K562 (cell line): ENCODE data around the gene FKBP8. TPM values are rescaled to one million over a fixed set of nuclear protein-coding genes. Genes with fewer than 3 reads are reported as not detected.

Experiments used
- ESRRA ChIP-seq: fragments of 450-650 bp; IDR thresholded peaks from 2 replicates; pipeline ENCODE4 v1.6.1; 2014; ENCODE audit warnings: low read depth, mild to moderate bottlenecking, moderate library complexity, borderline replicate concordance
- HDAC8 ChIP-seq: fragments of 450-650 bp; IDR thresholded peaks from 2 replicates; pipeline ENCODE4 v1.6.1; 2016; ENCODE audit warnings: mild to moderate bottlenecking, missing genetic modification characterization, moderate library complexity, missing compliant biosample characterization
- NR2C2 ChIP-seq, 2 experiments: fragments of 200-800 bp in 1 of 2; sonication (Bioruptor generic) in 1 of 2; sonication (generic) in 1 of 2; formaldehyde crosslinking in 1 of 2; IDR thresholded peaks; 2 replicates each; pipeline versions ENCODE4 v1.6.1 to v1.8.0; 2016 to 2022; ENCODE audit warnings: mild to moderate bottlenecking in 1 of 2, missing compliant biosample characterization in 1 of 2, missing genetic modification characterization in 1 of 2, missing genetic modification reagents in 1 of 2
- polyA plus RNA-seq, 8 experiments: library from polyadenylated mRNA; depleted of rRNA in 4 of 8; stranded (reverse) in 5 of 8; unstranded in 3 of 8; fragments of >200 nt; fragmentation: Nextera tagmentation in 2 of 8; fragmentation: Illumina TruSeq in 1 of 8; extraction: Ambion mirVana in 2 of 8; extraction: Trizol in 1 of 8; gene quantifications; 2 replicates each; pipeline versions ENCODE4 v1.2.1 to v1.2.3, GENCODE V29; 2011 to 2014; ENCODE audit warnings: inconsistent platforms in 1 of 8, missing spikeins in 1 of 8
- total RNA-seq, 7 experiments: library from RNA; depleted of rRNA in 6 of 7; stranded (reverse); fragments of >200 nt in 6 of 7; fragmentation: Illumina TruSeq in 2 of 7; extraction: Trizol in 2 of 7; gene quantifications; 2 replicates each; pipeline versions ENCODE4 v1.2.1 to v1.2.3, GENCODE V29; 2011 to 2021; ENCODE audit warnings: low replicate concordance in 1 of 7
- TF ChIP-seq, protein P1 (sequence below): fragments of 450-650 bp; IDR thresholded peaks from 2 replicates; pipeline ENCODE4 v1.6.1; 2017; ENCODE audit warnings: antibody characterized with exemption, mild to moderate bottlenecking
- TF ChIP-seq, protein P2 (sequence below): sonication (generic); formaldehyde crosslinking; IDR thresholded peaks from 2 replicates; pipeline ENCODE4 v1.8.0; 2022; ENCODE audit warnings: missing genetic modification reagents, mild to moderate bottlenecking, borderline replicate concordance
- TF ChIP-seq, protein P3 (sequence below): fragments of 450-650 bp; formaldehyde crosslinking; IDR thresholded peaks from 2 replicates; pipeline ENCODE4 v1.4.0; 2022; ENCODE audit warnings: missing genetic modification characterization
- TF ChIP-seq, protein P4 (sequence below): fragments of 250-450 bp; sonication (Bioruptor Pico); IDR thresholded peaks from 2 replicates; pipeline ENCODE4 v1.4.0; 2020; ENCODE audit warnings: mild to moderate bottlenecking
- TF ChIP-seq, protein P5 (sequence below): sonication (generic); formaldehyde crosslinking; IDR thresholded peaks from 2 replicates; pipeline ENCODE4 v1.8.0; 2022; ENCODE audit warnings: mild to moderate bottlenecking, low read depth, missing genetic modification reagents
- TF ChIP-seq, protein P6 (sequence below), 2 experiments: IDR thresholded peaks in 1 of 2; conservative IDR thresholded peaks in 1 of 2; 2 replicates each; pipeline ENCODE4 v1.6.1; 2016; ENCODE audit warnings: low read depth in 2 of 2, mild to moderate bottlenecking in 1 of 2, missing compliant biosample characterization in 1 of 2, missing genetic modification characterization in 1 of 2, moderate library complexity in 1 of 2

FKBP8 gene
- total and polyA plus RNA-seq, 9 of the 15 experiments (the other 6 are each of a cell fraction or from before 2014, with no cell fraction given) = 0.46 to 236 (median 104) TPM

DNA sequence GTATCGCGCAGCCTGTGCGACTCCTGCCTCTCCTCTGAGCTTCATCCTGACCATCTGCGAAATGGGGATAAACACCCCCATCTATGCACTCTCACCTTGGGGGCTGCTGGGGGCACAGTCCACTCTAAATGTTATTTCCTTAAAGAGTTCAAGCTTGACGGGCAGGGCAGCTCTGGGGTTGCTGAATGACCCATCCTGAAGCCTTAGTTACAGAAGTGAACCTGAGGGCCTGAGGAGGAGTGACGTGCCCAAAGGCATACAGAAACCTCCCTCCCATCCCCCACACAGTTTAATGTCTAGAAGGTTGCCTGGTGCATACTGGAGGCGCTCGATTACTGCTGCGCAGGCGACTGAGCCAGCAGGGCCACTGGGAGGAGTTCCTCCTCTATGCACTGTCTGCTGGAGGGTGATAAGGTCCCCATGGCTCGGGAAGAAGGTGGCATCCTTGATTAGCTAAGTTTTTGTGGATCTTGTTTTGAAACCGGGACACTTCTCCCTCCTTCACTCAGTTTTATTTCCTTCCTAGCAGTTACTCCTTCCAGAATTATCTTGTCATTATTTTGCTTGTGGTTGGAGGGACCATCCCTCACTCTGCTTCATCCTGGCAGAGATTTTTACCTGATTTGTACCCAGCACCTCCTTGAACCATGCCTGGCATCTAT is 572 bp upstream of the FKBP8 start (continued):
- TF ChIP-seq, protein P1, sequence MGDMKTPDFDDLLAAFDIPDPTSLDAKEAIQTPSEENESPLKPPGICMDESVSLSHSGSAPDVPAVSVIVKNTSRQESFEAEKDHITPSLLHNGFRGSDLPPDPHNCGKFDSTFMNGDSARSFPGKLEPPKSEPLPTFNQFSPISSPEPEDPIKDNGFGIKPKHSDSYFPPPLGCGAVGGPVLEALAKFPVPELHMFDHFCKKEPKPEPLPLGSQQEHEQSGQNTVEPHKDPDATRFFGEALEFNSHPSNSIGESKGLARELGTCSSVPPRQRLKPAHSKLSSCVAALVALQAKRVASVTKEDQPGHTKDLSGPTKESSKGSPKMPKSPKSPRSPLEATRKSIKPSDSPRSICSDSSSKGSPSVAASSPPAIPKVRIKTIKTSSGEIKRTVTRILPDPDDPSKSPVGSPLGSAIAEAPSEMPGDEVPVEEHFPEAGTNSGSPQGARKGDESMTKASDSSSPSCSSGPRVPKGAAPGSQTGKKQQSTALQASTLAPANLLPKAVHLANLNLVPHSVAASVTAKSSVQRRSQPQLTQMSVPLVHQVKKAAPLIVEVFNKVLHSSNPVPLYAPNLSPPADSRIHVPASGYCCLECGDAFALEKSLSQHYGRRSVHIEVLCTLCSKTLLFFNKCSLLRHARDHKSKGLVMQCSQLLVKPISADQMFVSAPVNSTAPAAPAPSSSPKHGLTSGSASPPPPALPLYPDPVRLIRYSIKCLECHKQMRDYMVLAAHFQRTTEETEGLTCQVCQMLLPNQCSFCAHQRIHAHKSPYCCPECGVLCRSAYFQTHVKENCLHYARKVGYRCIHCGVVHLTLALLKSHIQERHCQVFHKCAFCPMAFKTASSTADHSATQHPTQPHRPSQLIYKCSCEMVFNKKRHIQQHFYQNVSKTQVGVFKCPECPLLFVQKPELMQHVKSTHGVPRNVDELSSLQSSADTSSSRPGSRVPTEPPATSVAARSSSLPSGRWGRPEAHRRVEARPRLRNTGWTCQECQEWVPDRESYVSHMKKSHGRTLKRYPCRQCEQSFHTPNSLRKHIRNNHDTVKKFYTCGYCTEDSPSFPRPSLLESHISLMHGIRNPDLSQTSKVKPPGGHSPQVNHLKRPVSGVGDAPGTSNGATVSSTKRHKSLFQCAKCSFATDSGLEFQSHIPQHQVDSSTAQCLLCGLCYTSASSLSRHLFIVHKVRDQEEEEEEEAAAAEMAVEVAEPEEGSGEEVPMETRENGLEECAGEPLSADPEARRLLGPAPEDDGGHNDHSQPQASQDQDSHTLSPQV = 0 out of 2 replicates have a peak, but pooled peaks have one; percentile 42
- TF ChIP-seq, protein P2, sequence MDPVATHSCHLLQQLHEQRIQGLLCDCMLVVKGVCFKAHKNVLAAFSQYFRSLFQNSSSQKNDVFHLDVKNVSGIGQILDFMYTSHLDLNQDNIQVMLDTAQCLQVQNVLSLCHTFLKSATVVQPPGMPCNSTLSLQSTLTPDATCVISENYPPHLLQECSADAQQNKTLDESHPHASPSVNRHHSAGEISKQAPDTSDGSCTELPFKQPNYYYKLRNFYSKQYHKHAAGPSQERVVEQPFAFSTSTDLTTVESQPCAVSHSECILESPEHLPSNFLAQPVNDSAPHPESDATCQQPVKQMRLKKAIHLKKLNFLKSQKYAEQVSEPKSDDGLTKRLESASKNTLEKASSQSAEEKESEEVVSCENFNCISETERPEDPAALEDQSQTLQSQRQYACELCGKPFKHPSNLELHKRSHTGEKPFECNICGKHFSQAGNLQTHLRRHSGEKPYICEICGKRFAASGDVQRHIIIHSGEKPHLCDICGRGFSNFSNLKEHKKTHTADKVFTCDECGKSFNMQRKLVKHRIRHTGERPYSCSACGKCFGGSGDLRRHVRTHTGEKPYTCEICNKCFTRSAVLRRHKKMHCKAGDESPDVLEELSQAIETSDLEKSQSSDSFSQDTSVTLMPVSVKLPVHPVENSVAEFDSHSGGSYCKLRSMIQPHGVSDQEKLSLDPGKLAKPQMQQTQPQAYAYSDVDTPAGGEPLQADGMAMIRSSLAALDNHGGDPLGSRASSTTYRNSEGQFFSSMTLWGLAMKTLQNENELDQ = no peak
- TF ChIP-seq ESRRA = peak; percentile 66; the same call in 1 of the 2 replicates
- TF ChIP-seq, protein P3, sequence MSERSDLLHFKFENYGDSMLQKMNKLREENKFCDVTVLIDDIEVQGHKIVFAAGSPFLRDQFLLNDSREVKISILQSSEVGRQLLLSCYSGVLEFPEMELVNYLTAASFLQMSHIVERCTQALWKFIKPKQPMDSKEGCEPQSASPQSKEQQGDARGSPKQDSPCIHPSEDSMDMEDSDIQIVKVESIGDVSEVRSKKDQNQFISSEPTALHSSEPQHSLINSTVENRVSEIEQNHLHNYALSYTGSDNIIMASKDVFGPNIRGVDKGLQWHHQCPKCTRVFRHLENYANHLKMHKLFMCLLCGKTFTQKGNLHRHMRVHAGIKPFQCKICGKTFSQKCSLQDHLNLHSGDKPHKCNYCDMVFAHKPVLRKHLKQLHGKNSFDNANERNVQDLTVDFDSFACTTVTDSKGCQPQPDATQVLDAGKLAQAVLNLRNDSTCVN = no peak
- TF ChIP-seq, protein P4, sequence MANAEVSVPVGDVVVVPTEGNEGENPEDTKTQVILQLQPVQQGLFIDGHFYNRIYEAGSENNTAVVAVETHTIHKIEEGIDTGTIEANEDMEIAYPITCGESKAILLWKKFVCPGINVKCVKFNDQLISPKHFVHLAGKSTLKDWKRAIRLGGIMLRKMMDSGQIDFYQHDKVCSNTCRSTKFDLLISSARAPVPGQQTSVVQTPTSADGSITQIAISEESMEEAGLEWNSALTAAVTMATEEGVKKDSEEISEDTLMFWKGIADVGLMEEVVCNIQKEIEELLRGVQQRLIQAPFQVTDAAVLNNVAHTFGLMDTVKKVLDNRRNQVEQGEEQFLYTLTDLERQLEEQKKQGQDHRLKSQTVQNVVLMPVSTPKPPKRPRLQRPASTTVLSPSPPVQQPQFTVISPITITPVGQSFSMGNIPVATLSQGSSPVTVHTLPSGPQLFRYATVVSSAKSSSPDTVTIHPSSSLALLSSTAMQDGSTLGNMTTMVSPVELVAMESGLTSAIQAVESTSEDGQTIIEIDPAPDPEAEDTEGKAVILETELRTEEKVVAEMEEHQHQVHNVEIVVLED (CRISPR knock-in tag) = no peak
- no peak for TF ChIP-seq HDAC8 (tag)
- TF ChIP-seq, protein P5, sequence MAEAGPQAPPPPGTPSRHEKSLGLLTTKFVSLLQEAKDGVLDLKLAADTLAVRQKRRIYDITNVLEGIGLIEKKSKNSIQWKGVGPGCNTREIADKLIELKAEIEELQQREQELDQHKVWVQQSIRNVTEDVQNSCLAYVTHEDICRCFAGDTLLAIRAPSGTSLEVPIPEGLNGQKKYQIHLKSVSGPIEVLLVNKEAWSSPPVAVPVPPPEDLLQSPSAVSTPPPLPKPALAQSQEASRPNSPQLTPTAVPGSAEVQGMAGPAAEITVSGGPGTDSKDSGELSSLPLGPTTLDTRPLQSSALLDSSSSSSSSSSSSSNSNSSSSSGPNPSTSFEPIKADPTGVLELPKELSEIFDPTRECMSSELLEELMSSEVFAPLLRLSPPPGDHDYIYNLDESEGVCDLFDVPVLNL (CRISPR knock-in tag) = no peak
- TF ChIP-seq NR2C2 (CRISPR knock-in tag; IDR thresholded peaks at IDR 0.05) = no peak
- TF ChIP-seq NR2C2 (tag; IDR thresholded peaks at IDR 0.05) = peak; percentile 73
- TF ChIP-seq, protein P6, sequence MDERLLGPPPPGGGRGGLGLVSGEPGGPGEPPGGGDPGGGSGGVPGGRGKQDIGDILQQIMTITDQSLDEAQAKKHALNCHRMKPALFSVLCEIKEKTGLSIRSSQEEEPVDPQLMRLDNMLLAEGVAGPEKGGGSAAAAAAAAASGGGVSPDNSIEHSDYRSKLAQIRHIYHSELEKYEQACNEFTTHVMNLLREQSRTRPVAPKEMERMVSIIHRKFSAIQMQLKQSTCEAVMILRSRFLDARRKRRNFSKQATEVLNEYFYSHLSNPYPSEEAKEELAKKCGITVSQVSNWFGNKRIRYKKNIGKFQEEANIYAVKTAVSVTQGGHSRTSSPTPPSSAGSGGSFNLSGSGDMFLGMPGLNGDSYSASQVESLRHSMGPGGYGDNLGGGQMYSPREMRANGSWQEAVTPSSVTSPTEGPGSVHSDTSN (CRISPR knock-in tag; IDR thresholded peaks at IDR 0.05; ENCODE audit: low read depth) = no peak
- TF ChIP-seq, protein P6 (tag; conservative IDR thresholded peaks at IDR 0.05; ENCODE audit: low read depth) = peak; percentile 51; the same call in 1 of the 2 replicates
